ENCODE data around the gene ZNF268.

DNA sequence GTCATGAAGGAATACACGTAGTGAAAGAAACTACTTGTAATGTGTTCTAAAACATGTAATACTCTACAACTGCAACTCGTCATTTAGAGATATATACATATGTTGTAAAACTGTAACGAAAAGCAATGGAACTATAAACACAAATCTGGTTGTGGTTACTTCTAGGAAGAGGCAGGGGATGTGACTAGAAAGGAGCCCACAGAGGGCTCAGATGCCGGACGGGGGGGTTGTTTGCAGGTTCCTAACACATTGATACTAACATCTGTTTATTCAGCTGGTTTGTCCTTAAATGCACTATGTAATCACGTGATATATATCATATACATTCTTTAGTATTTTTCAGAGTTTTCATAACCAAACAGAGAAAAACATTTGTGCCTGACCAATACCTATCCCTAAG lies 70.4 kb downstream of the ZNF268 start:
- TF ChIP-seq NR1H2 (CRISPR knock-in tag; IDR thresholded peaks at IDR 0.05) (no peak), NFYB (CRISPR knock-in tag; conservative IDR thresholded peaks at IDR 0.05; ENCODE audit: low read depth) (no peak), CTCF (IDR thresholded peaks at IDR 0.05) (no peak)
